Panc1 (cell line): ENCODE data around the gene ADGRL3.

Source experiments
- CTCF ChIP-seq: fragments of 450-650 bp; IDR thresholded peaks from 2 replicates; pipeline ENCODE4 v1.5.1; 2017; ENCODE audit warnings: mild to moderate bottlenecking
- POLR2AphosphoS5 ChIP-seq: IDR thresholded peaks from 2 replicates; pipeline ENCODE4 v1.6.1; 2012; ENCODE audit warnings: mild to moderate bottlenecking, low read depth, low read length, moderate library complexity
- SIN3A ChIP-seq: IDR thresholded peaks from 2 replicates; pipeline ENCODE4 v1.6.1; 2012; ENCODE audit warnings: low read depth, mild to moderate bottlenecking, low read length, moderate library complexity, borderline replicate concordance; ENCODE audit not compliant: insufficient read depth

- no peak for TF ChIP-seq CTCF
- TF ChIP-seq POLR2AphosphoS5 = no peak
- no peak for TF ChIP-seq SIN3A
These were observed 273.2 kb downstream of the ADGRL3 start for GRCh38 chr4:61473306-61473705.
